ENCODE results near the gene MOB2.

The MOB2 gene

GRCh38 chr11:1480191-1480554, 6.4 kb downstream of the MOB2 start:
- Histone ChIP-seq H3K4me3 (ENCODE audit: low read depth, low read length) (no peak overlapping the region), H3K27ac (no peak overlapping the region), H3K27me3 (replicated peaks) (no peaks in the 10 kb centered on the region), H3K36me3 (replicated peaks) (peaks cover 13% of the 10 kb centered on the region)
- in situ Hi-C loops (cut with HindIII; ENCODE audit: low pct_ligation_motif_present, low sequenced_read_pairs), result no loop called here
- DNase-seq, result no peak
- TF ChIP-seq CTCF (IDR thresholded peaks at IDR 0.05; ENCODE audit: low read depth, low read length, missing control alignments), result no peak

GRCh38 chr11:1479678-1480118, 6.9 kb downstream of the MOB2 start:
- Histone ChIP-seq H3K27ac (no peak overlapping the region), H3K36me3 (replicated peaks) (peaks cover 13% of the 10 kb centered on the region)
- in situ Hi-C loops (cut with HindIII; ENCODE audit: low pct_ligation_motif_present, low sequenced_read_pairs), result no loop called here

GRCh38 chr11:1479006-1479677, 7.4 kb downstream of the MOB2 start:
- in situ Hi-C loops (cut with HindIII; ENCODE audit: low pct_ligation_motif_present, low sequenced_read_pairs), result no loop called here
- H3K36me3 ChIP-seq (replicated peaks), result peaks cover 13% of the 10 kb centered on the region

More at GRCh38 chr11:1479678-1480118, 6.9 kb downstream of the MOB2 start:
- no peaks in the 10 kb centered on the region for H3K27me3 ChIP-seq (replicated peaks)
- DNase-seq, result no peak
- H3K4me3 ChIP-seq (ENCODE audit: low read depth, low read length), result no peak overlapping the region
- no peak for TF ChIP-seq CTCF (IDR thresholded peaks at IDR 0.05; ENCODE audit: low read depth, low read length, missing control alignments)

GRCh38 chr11:1478544-1478943, 8.0 kb downstream of the MOB2 start:
- Histone ChIP-seq H3K27me3 (replicated peaks) (no peaks in the 10 kb centered on the region), H3K36me3 (replicated peaks) (peaks cover 13% of the 10 kb centered on the region), H3K27ac (no peak overlapping the region), H3K4me3 (ENCODE audit: low read depth, low read length) (no peak overlapping the region)
- TF ChIP-seq CTCF (IDR thresholded peaks at IDR 0.05; ENCODE audit: low read depth, low read length, missing control alignments), result no peak
- in situ Hi-C loops (cut with HindIII; ENCODE audit: low pct_ligation_motif_present, low sequenced_read_pairs), result no loop called here
- DNase-seq, result no peak

More at GRCh38 chr11:1479006-1479677, 7.4 kb downstream of the MOB2 start:
- no peaks in the 10 kb centered on the region for H3K27me3 ChIP-seq (replicated peaks)
- no peak overlapping the region for H3K27ac ChIP-seq
- no peak for DNase-seq
- no peak overlapping the region for H3K4me3 ChIP-seq (ENCODE audit: low read depth, low read length)
- TF ChIP-seq CTCF (IDR thresholded peaks at IDR 0.05; ENCODE audit: low read depth, low read length, missing control alignments), result no peak

- in situ Hi-C loops (cut with HindIII; ENCODE audit: low pct_ligation_motif_present, low sequenced_read_pairs), result no loop called here
- H3K27ac ChIP-seq, result no peak overlapping the region
- H3K36me3 ChIP-seq (replicated peaks), result peaks cover 13% of the 10 kb centered on the region
- no peaks in the 10 kb centered on the region for H3K27me3 ChIP-seq (replicated peaks)
- no peak for DNase-seq
- no peak for TF ChIP-seq CTCF (IDR thresholded peaks at IDR 0.05; ENCODE audit: low read depth, low read length, missing control alignments)
- no peak overlapping the region for H3K4me3 ChIP-seq (ENCODE audit: low read depth, low read length)
These were observed 8.6 kb downstream of the MOB2 start for GRCh38 chr11:1478011-1478410.
